Measurements from ENCODE around the gene MRTFA.
"Not testable (repeated sequence)": the region's sequence is repeated elsewhere in the genome, so short reads cannot be mapped to it uniquely, and the experiment has no call there.

Gene MRTFA

GRCh38 chr22:40628354-40629042 lies 8.0 kb downstream of the MRTFA start:
- H3K9ac ChIP-seq = no peak overlapping the region

GRCh38 chr22:40627612-40628011 lies 8.9 kb downstream of the MRTFA start:
- Histone ChIP-seq H3K36me3 (peaks cover 15% of the 10 kb centered on the region), H3K27ac (no peak overlapping the region), H3K4me2 (no peak overlapping the region), H4K20me1 (peaks cover 98% of the 10 kb centered on the region), H3K4me1 (peaks cover 9% of the 10 kb centered on the region), H3K4me3 (no peak overlapping the region), H3K9me3 (peaks cover 6% of the 10 kb centered on the region), H3K9ac (no peak overlapping the region), H3K27me3 (no peaks in the 10 kb centered on the region)
- no peak for TF ChIP-seq Cebpa-rat (IDR thresholded peaks at IDR 0.05)

More at GRCh38 chr22:40628354-40629042, 8.0 kb downstream of the MRTFA start:
- H3K27me3 ChIP-seq = no peaks in the 10 kb centered on the region
- H3K4me2 ChIP-seq = no peak overlapping the region
- peaks cover 12% of the 10 kb centered on the region for H3K4me1 ChIP-seq
- peaks cover 97% of the 10 kb centered on the region for H4K20me1 ChIP-seq
- no peak for TF ChIP-seq Cebpa-rat (IDR thresholded peaks at IDR 0.05)
- H3K4me3 ChIP-seq = no peak overlapping the region
- peaks cover 13% of the 10 kb centered on the region; the same call in 1 of the 2 replicates for H3K36me3 ChIP-seq
- H3K9me3 ChIP-seq = no peaks in the 10 kb centered on the region
- no peak overlapping the region for H3K27ac ChIP-seq

GRCh38 chr22:40626851-40627250 lies 9.7 kb downstream of the MRTFA start:
- no peaks in the 10 kb centered on the region for H3K27me3 ChIP-seq
- no peak overlapping the region for H3K4me3 ChIP-seq
- H3K4me1 ChIP-seq = peaks cover 2% of the 10 kb centered on the region
- H3K36me3 ChIP-seq = peaks cover 16% of the 10 kb centered on the region
- no peak overlapping the region for H3K9ac ChIP-seq
- H3K4me2 ChIP-seq = no peak overlapping the region
- no peak for TF ChIP-seq Cebpa-rat (IDR thresholded peaks at IDR 0.05)
- H3K9me3 ChIP-seq = peaks cover 14% of the 10 kb centered on the region
- peaks cover 97% of the 10 kb centered on the region for H4K20me1 ChIP-seq
- no peak overlapping the region for H3K27ac ChIP-seq

GRCh38 chr22:40625794-40626193 lies 10.7 kb downstream of the MRTFA start:
- not testable (repeated sequence) for H3K27ac ChIP-seq, H3K9ac ChIP-seq, H3K4me2 ChIP-seq, H3K4me1 ChIP-seq, H3K27me3 ChIP-seq, H3K4me3 ChIP-seq
- Histone ChIP-seq H3K9me3 (peaks cover 24% of the 10 kb centered on the region), H4K20me1 (peaks cover 91% of the 10 kb centered on the region), H3K36me3 (peaks cover 25% of the 10 kb centered on the region)

GRCh38 chr22:40625281-40625680 lies 11.2 kb downstream of the MRTFA start:
- not testable (repeated sequence) for H3K27me3 ChIP-seq, H3K4me2 ChIP-seq, H3K4me3 ChIP-seq, H3K9ac ChIP-seq, H3K27ac ChIP-seq, H3K4me1 ChIP-seq
- Histone ChIP-seq H3K9me3 (peaks cover 30% of the 10 kb centered on the region), H4K20me1 (peaks cover 86% of the 10 kb centered on the region), H3K36me3 (peaks cover 30% of the 10 kb centered on the region)

GRCh38 chr22:40624770-40625169 lies 11.7 kb downstream of the MRTFA start:
- peaks cover 35% of the 10 kb centered on the region for H3K36me3 ChIP-seq
- H3K27ac ChIP-seq = no peak overlapping the region
- H3K4me2 ChIP-seq = no peak overlapping the region
- no peaks in the 10 kb centered on the region for H3K27me3 ChIP-seq
- no peak overlapping the region for H3K4me3 ChIP-seq
- TF ChIP-seq Cebpa-rat (IDR thresholded peaks at IDR 0.05) = no peak
- H3K4me1 ChIP-seq = no peaks in the 10 kb centered on the region
- H4K20me1 ChIP-seq = peaks cover 81% of the 10 kb centered on the region
- no peak overlapping the region for H3K9ac ChIP-seq
- peaks cover 35% of the 10 kb centered on the region for H3K9me3 ChIP-seq

GRCh38 chr22:40621309-40622151 lies 15.0 kb downstream of the MRTFA start:
- Histone ChIP-seq H3K4me3 (no peak overlapping the region), H3K4me2 (no peak overlapping the region), H3K27ac (no peak overlapping the region), H3K9me3 (peaks cover 49% of the 10 kb centered on the region), H4K20me1 (peaks cover 56% of the 10 kb centered on the region), H3K36me3 (peaks cover 41% of the 10 kb centered on the region), H3K4me1 (no peaks in the 10 kb centered on the region), H3K9ac (no peak overlapping the region), H3K27me3 (no peaks in the 10 kb centered on the region)
- no peak for TF ChIP-seq Cebpa-rat (IDR thresholded peaks at IDR 0.05)

GRCh38 chr22:40620464-40621046 lies 16.0 kb downstream of the MRTFA start:
- no peak for TF ChIP-seq Cebpa-rat (IDR thresholded peaks at IDR 0.05)
- Histone ChIP-seq H3K4me3 (no peak overlapping the region), H3K4me1 (no peaks in the 10 kb centered on the region), H3K36me3 (peaks cover 41% of the 10 kb centered on the region), H3K9me3 (peaks cover 49% of the 10 kb centered on the region), H3K27me3 (no peaks in the 10 kb centered on the region), H4K20me1 (peaks cover 56% of the 10 kb centered on the region), H3K4me2 (no peak overlapping the region), H3K9ac (no peak overlapping the region), H3K27ac (no peak overlapping the region)

GRCh38 chr22:40618400-40618799 lies 18.1 kb downstream of the MRTFA start:
- Histone ChIP-seq H3K9ac (no peak overlapping the region), H3K36me3 (peaks cover 37% of the 10 kb centered on the region), H3K9me3 (peaks cover 49% of the 10 kb centered on the region), H3K4me3 (no peak overlapping the region), H4K20me1 (peaks cover 42% of the 10 kb centered on the region; the same call in 1 of the 2 replicates), H3K4me1 (no peaks in the 10 kb centered on the region), H3K27me3 (no peaks in the 10 kb centered on the region), H3K27ac (no peak overlapping the region), H3K4me2 (no peak overlapping the region)
- TF ChIP-seq Cebpa-rat (IDR thresholded peaks at IDR 0.05) = no peak

GRCh38 chr22:40616578-40616977 lies 19.9 kb downstream of the MRTFA start:
- Histone ChIP-seq H3K27ac (no peak overlapping the region), H3K4me2 (no peak overlapping the region), H3K4me3 (no peak overlapping the region), H4K20me1 (peaks cover 45% of the 10 kb centered on the region), H3K9ac (no peak overlapping the region), H3K4me1 (no peaks in the 10 kb centered on the region), H3K9me3 (peaks cover 32% of the 10 kb centered on the region), H3K36me3 (peaks cover 24% of the 10 kb centered on the region), H3K27me3 (no peaks in the 10 kb centered on the region)
- TF ChIP-seq Cebpa-rat (IDR thresholded peaks at IDR 0.05) = no peak
